H9 (cell line): Measurements from ENCODE around the gene OR2H1. TPM values are rescaled to one million over a fixed set of nuclear protein-coding genes. Genes with fewer than 3 reads are reported as not detected.

ENCODE experiments used
- DNase-seq: peaks from one replicate; pipeline ENCODE4 v3.0.0-alpha.2; 2017
- H2AFZ ChIP-seq: one replicate; pipeline ENCODE4 v1.6.1; 2013; ENCODE audit warnings: mild to moderate bottlenecking, low read length, control low read depth, moderate library complexity
- H2AK5ac ChIP-seq: 2 replicates; pipeline ENCODE4 v1.6.1; 2013; ENCODE audit warnings: low read length, control low read depth, mixed read lengths; ENCODE audit not compliant: insufficient read length
- H2BK120ac ChIP-seq: one replicate; pipeline ENCODE4 v1.6.1; 2013; ENCODE audit warnings: low read depth, mild to moderate bottlenecking, low read length, control low read depth, inconsistent platforms; ENCODE audit not compliant: poor library complexity, severe bottlenecking
- H2BK12ac ChIP-seq: 2 replicates; pipeline ENCODE4 v1.6.1; 2013; ENCODE audit warnings: low read length, control low read depth, mixed read lengths, low read depth; ENCODE audit not compliant: insufficient read length
- H2BK15ac ChIP-seq: 2 replicates; pipeline ENCODE4 v1.6.1; 2013; ENCODE audit warnings: low read depth, low read length, control low read depth
- H2BK20ac ChIP-seq: one replicate; pipeline ENCODE4 v1.6.1; 2013; ENCODE audit warnings: low read depth, mild to moderate bottlenecking, low read length, control low read depth, inconsistent platforms; ENCODE audit not compliant: poor library complexity, severe bottlenecking
- H2BK5ac ChIP-seq: 2 replicates; pipeline ENCODE4 v1.6.1; 2013; ENCODE audit warnings: low read length, control low read depth, mixed read lengths; ENCODE audit not compliant: insufficient read length
- H3K14ac ChIP-seq: 2 replicates; pipeline ENCODE4 v1.6.1; 2013; ENCODE audit warnings: low read length, control low read depth; ENCODE audit not compliant: insufficient read depth
- H3K18ac ChIP-seq: 2 replicates; pipeline ENCODE4 v1.6.1; 2013; ENCODE audit warnings: low read depth, mild to moderate bottlenecking, mixed read lengths, low read length, control low read depth; ENCODE audit not compliant: insufficient read length
- H3K23ac ChIP-seq: 2 replicates; pipeline ENCODE4 v1.6.1; 2013; ENCODE audit warnings: low read length, control low read depth, mixed read lengths, low read depth; ENCODE audit not compliant: insufficient read length
- H3K23me2 ChIP-seq: 2 replicates; pipeline ENCODE4 v1.6.1; 2013; ENCODE audit warnings: low read depth, mild to moderate bottlenecking, mixed read lengths, low read length, control low read depth; ENCODE audit not compliant: insufficient read length, poor library complexity, severe bottlenecking
- H3K27ac ChIP-seq: 2 replicates; pipeline ENCODE4 v1.5.1; 2013; ENCODE audit warnings: low read length, control low read depth, mixed read lengths, low read depth; ENCODE audit not compliant: insufficient read length
- H3K27me3 ChIP-seq: 2 replicates; pipeline ENCODE4 v1.6.1; 2013; ENCODE audit warnings: low read length, control low read depth, inconsistent platforms; ENCODE audit not compliant: insufficient read depth
- H3K4ac ChIP-seq: 2 replicates; pipeline ENCODE4 v1.6.1; 2013; ENCODE audit warnings: low read depth, mild to moderate bottlenecking, control low read depth, inconsistent platforms, low read length, moderate library complexity
- H3K4me1 ChIP-seq: 2 replicates; pipeline ENCODE4 v1.6.1; 2013; ENCODE audit warnings: low read length, control low read depth, inconsistent platforms; ENCODE audit not compliant: insufficient read depth
- H3K4me2 ChIP-seq: 2 replicates; pipeline ENCODE4 v1.6.1; 2013; ENCODE audit warnings: low read length, control low read depth, mixed read lengths; ENCODE audit not compliant: insufficient read length, insufficient read depth
- H3K56ac ChIP-seq: 2 replicates; pipeline ENCODE4 v1.6.1; 2013; ENCODE audit warnings: low read depth, mild to moderate bottlenecking, mixed read lengths, low read length, control low read depth; ENCODE audit not compliant: insufficient read length
- H3K79me1 ChIP-seq: 2 replicates; pipeline ENCODE4 v1.6.1; 2013; ENCODE audit warnings: low read depth, mild to moderate bottlenecking, moderate library complexity, low read length, control low read depth, inconsistent platforms; ENCODE audit not compliant: insufficient read depth, poor library complexity, severe bottlenecking
- H3K79me2 ChIP-seq: 2 replicates; pipeline ENCODE4 v1.6.1; 2013; ENCODE audit warnings: low read length, control low read depth, inconsistent platforms; ENCODE audit not compliant: insufficient read depth
- H3K9ac ChIP-seq: 2 replicates; pipeline ENCODE4 v1.6.1; 2013; ENCODE audit warnings: low read length, control low read depth, mixed read lengths; ENCODE audit not compliant: insufficient read length; ENCODE audit errors: extremely low read depth
- H3K9me3 ChIP-seq: one replicate; pipeline ENCODE4 v1.6.1; 2013; ENCODE audit warnings: low read depth, low read length, inconsistent platforms; ENCODE audit not compliant: control insufficient read depth
- H3T11ph ChIP-seq: one replicate; pipeline ENCODE4 v1.6.1; 2013; ENCODE audit warnings: mild to moderate bottlenecking, low read length, control low read depth, inconsistent platforms
- H4K20me1 ChIP-seq: one replicate; pipeline ENCODE4 v1.6.1; 2013; ENCODE audit not compliant: control insufficient read depth, insufficient read length, insufficient read depth
- H4K5ac ChIP-seq: 2 replicates; pipeline ENCODE4 v1.6.1; 2013; ENCODE audit warnings: low read depth, mild to moderate bottlenecking, mixed read lengths, low read length, control low read depth; ENCODE audit not compliant: insufficient read length
- H4K8ac ChIP-seq: replicated peaks from 2 replicates; pipeline ENCODE4 v1.6.1; 2013; ENCODE audit warnings: low read length, control low read depth, mixed read lengths, low read depth; ENCODE audit not compliant: insufficient read length
- H4K91ac ChIP-seq: 2 replicates; pipeline ENCODE4 v1.6.1; 2013; ENCODE audit warnings: low read depth, mild to moderate bottlenecking, moderate library complexity, mixed read lengths, low read length, control low read depth; ENCODE audit not compliant: insufficient read length
- H3K27ac Mint-ChIP-seq, 3 experiments: 2 replicates in 2 of 3; 3 replicates in 1 of 3; pipeline ENCODE4 v1.8.0; 2020 to 2021; ENCODE audit warnings: mixed read lengths in 3 of 3, mild to moderate bottlenecking in 1 of 3, moderate library complexity in 1 of 3
- H3K27me3 Mint-ChIP-seq: 2 replicates; pipeline ENCODE4 v1.8.0; 2021; ENCODE audit warnings: low read depth, mild to moderate bottlenecking, moderate library complexity, mixed read lengths
- H3K36me3 Mint-ChIP-seq, 3 experiments: 2 replicates in 2 of 3; 3 replicates in 1 of 3; pipeline ENCODE4 v1.8.0; 2020 to 2021; ENCODE audit warnings: low read depth in 3 of 3, mixed read lengths in 3 of 3; ENCODE audit not compliant: insufficient read depth in 1 of 3
- H3K4me1 Mint-ChIP-seq, 2 experiments: 2 replicates each; pipeline ENCODE4 v1.8.0; 2020; ENCODE audit warnings: mixed read lengths in 2 of 2
- H3K4me3 Mint-ChIP-seq, 2 experiments: 2 replicates in 1 of 2; 3 replicates in 1 of 2; pipeline ENCODE4 v1.8.0; 2020 to 2021; ENCODE audit warnings: mild to moderate bottlenecking in 2 of 2, mixed read lengths in 2 of 2, moderate library complexity in 1 of 2
- H3K9me3 Mint-ChIP-seq, 2 experiments: 2 replicates in 1 of 2; 3 replicates in 1 of 2; pipeline ENCODE4 v1.8.0; 2020; ENCODE audit warnings: mild to moderate bottlenecking in 2 of 2, mixed read lengths in 2 of 2, moderate library complexity in 1 of 2
- CTCF ChIP-seq: fragments of 200-600 bp; sonication (generic); conservative IDR thresholded peaks from 3 replicates; pipeline ENCODE4 v1.8.0; 2021; ENCODE audit warnings: antibody characterized with exemption, mild to moderate bottlenecking
- WGBS: extraction: QIAGEN DNeasy Blood & Tissue Kit; methylation state at CpG from one replicate; pipeline ENCODE4 v1.1.7; 2013; ENCODE audit warnings: missing lambda C conversion rate, low lambda C conversion rate, mixed read lengths; ENCODE audit not compliant: insufficient read length; ENCODE audit errors: extremely low coverage; 5-methylcytosine and 5-hydroxymethylcytosine counted together
- total RNA-seq: library from RNA; stranded (reverse); gene quantifications from 2 replicates; pipeline ENCODE4 v1.2.1, GENCODE V29; 2021

The OR2H1 gene
- total RNA-seq, 1 experiment from 2014 or later, result not detected

GRCh38 chr6:29501106-29501505 lies 44.2 kb downstream of the OR2H1 start:
- Histone ChIP-seq H2AFZ (no peak overlapping the region), H3T11ph (no peak overlapping the region), H3K9me3 (no peaks in the 10 kb centered on the region), H3K18ac (no peak overlapping the region), H3K79me1 (no peaks in the 10 kb centered on the region), H3K56ac (no peak overlapping the region), H2BK5ac (no peak overlapping the region), H3K4me1 (no peaks in the 10 kb centered on the region), H3K9ac (no peak overlapping the region), H2BK15ac (no peak overlapping the region), H4K5ac (no peak overlapping the region), H3K4me2 (no peak overlapping the region), H4K91ac (no peak overlapping the region), H3K4ac (no peak overlapping the region), H2BK120ac (no peak overlapping the region), H2BK20ac (no peak overlapping the region), H2BK12ac (no peak overlapping the region), H3K23ac (no peak overlapping the region), H3K23me2 (no peaks in the 10 kb centered on the region), H3K14ac (no peak overlapping the region), H4K8ac (no peak overlapping the region), H3K27me3 (no peaks in the 10 kb centered on the region), H4K20me1 (no peaks in the 10 kb centered on the region), H3K79me2 (no peaks in the 10 kb centered on the region), H3K27ac (no peak overlapping the region), H2AK5ac (no peak overlapping the region)
- Mint-ChIP-seq H3K4me3 (no peak overlapping the region), H3K27me3 (peaks cover 6% of the 10 kb centered on the region), H3K27ac (no peak overlapping the region; a peak in 1 of 7 replicates), H3K4me1 (no peaks in the 10 kb centered on the region), H3K36me3 (no peaks in the 10 kb centered on the region), H3K9me3 (no peaks in the 10 kb centered on the region; a peak in 1 of 5 replicates)
- TF ChIP-seq CTCF, result no peak
- DNase-seq, result no peak
- no CpG with 5 or more reads among the region's 6 CpGs for WGBS
